HL-60 (cell line): ENCODE results near the gene HTATSF1.

Experiments
- DNase-seq, 2 experiments: peaks; one replicate each; pipeline ENCODE4 v3.0.0-alpha.2; 2010 to 2020; ENCODE audit warnings: low read depth in 1 of 2, low spot score in 1 of 2
- H3K27ac ChIP-seq: fragments of 250-450 bp; sonication (Bioruptor Pico); replicated peaks from 2 replicates; pipeline ENCODE4 v1.5.1; 2020; ENCODE audit warnings: mild to moderate bottlenecking, moderate library complexity
- H3K27me3 ChIP-seq: fragments of 250-450 bp; sonication (Bioruptor Pico); 2 replicates; pipeline ENCODE4 v1.5.1; 2021; ENCODE audit warnings: mild to moderate bottlenecking, moderate library complexity; ENCODE audit not compliant: insufficient read depth, poor library complexity, severe bottlenecking
- H3K4me3 ChIP-seq: replicated peaks from 2 replicates; pipeline ENCODE4 v1.5.1; 2011; ENCODE audit warnings: mild to moderate bottlenecking, control low read depth, low read length; ENCODE audit not compliant: insufficient read depth
- GABPA ChIP-seq: IDR thresholded peaks from 2 replicates; pipeline ENCODE4 v1.6.1; 2012; ENCODE audit warnings: low read depth
- POLR2AphosphoS5 ChIP-seq: IDR thresholded peaks from 2 replicates; pipeline ENCODE4 v1.6.1; 2012; ENCODE audit warnings: low read depth
- SPI1 ChIP-seq: IDR thresholded peaks from 2 replicates; pipeline ENCODE4 v1.6.1; 2012; ENCODE audit warnings: low read depth, mild to moderate bottlenecking, borderline replicate concordance
- TF ChIP-seq, protein P1 (sequence below): IDR thresholded peaks from one replicate; pipeline ENCODE4 v1.5.1; 2011; ENCODE audit warnings: low read length, control low read depth, inconsistent platforms; ENCODE audit not compliant: insufficient read depth
- TF ChIP-seq, protein P2 (sequence below): IDR thresholded peaks from 2 replicates; pipeline ENCODE4 v1.6.1; 2012; ENCODE audit warnings: low read depth; ENCODE audit not compliant: insufficient replicate concordance

HTATSF1 gene

DNA sequence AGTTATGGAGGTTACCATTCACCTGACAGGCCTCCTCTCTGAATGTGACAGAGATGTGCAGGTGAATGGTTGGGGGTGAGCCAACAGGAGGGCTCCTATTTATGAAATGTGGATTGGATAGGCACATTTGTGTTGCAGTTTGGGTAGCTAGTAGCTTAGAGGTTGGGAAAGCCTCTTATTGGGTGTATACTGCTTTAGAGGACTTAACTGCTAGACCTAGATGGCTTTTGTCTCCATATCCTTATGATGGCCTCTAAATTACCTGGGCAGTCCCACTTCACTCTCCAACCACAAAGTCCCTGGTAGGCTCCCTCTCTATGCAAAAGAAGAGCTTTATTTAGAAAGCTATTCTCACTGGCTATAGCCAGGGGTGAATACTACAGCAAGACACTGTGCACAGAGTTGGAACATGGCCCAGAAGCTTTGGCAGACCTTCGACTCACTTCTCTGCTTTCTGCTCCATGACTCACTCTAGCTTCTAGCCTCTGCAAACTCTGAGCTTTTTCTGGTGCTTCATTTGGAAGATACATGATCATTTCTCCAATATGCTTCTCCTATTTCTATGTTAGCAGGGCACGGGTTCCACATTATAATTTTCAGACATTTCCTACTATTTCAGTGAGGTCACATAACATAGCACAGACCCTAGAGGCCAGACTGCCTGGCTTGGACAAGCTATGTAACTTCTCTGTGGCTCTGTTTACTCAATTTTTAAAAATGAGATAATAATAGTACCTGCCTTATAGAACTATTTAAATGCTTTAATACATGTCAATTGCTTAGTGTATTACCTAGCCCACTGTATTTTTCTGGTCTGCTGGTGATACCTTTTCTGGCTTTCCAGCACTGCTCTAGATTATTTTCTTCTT, 28.6 kb downstream of the HTATSF1 start:
- no peak for DNase-seq
- no peaks in the 10 kb centered on the region for H3K27me3 ChIP-seq
- no peak for TF ChIP-seq POLR2AphosphoS5
- TF ChIP-seq GABPA = no peak
- no peak for TF ChIP-seq SPI1
- TF ChIP-seq, protein P1, sequence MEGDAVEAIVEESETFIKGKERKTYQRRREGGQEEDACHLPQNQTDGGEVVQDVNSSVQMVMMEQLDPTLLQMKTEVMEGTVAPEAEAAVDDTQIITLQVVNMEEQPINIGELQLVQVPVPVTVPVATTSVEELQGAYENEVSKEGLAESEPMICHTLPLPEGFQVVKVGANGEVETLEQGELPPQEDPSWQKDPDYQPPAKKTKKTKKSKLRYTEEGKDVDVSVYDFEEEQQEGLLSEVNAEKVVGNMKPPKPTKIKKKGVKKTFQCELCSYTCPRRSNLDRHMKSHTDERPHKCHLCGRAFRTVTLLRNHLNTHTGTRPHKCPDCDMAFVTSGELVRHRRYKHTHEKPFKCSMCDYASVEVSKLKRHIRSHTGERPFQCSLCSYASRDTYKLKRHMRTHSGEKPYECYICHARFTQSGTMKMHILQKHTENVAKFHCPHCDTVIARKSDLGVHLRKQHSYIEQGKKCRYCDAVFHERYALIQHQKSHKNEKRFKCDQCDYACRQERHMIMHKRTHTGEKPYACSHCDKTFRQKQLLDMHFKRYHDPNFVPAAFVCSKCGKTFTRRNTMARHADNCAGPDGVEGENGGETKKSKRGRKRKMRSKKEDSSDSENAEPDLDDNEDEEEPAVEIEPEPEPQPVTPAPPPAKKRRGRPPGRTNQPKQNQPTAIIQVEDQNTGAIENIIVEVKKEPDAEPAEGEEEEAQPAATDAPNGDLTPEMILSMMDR = no peak
- TF ChIP-seq, protein P2, sequence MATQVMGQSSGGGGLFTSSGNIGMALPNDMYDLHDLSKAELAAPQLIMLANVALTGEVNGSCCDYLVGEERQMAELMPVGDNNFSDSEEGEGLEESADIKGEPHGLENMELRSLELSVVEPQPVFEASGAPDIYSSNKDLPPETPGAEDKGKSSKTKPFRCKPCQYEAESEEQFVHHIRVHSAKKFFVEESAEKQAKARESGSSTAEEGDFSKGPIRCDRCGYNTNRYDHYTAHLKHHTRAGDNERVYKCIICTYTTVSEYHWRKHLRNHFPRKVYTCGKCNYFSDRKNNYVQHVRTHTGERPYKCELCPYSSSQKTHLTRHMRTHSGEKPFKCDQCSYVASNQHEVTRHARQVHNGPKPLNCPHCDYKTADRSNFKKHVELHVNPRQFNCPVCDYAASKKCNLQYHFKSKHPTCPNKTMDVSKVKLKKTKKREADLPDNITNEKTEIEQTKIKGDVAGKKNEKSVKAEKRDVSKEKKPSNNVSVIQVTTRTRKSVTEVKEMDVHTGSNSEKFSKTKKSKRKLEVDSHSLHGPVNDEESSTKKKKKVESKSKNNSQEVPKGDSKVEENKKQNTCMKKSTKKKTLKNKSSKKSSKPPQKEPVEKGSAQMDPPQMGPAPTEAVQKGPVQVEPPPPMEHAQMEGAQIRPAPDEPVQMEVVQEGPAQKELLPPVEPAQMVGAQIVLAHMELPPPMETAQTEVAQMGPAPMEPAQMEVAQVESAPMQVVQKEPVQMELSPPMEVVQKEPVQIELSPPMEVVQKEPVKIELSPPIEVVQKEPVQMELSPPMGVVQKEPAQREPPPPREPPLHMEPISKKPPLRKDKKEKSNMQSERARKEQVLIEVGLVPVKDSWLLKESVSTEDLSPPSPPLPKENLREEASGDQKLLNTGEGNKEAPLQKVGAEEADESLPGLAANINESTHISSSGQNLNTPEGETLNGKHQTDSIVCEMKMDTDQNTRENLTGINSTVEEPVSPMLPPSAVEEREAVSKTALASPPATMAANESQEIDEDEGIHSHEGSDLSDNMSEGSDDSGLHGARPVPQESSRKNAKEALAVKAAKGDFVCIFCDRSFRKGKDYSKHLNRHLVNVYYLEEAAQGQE = no peak
- H3K4me3 ChIP-seq = no peak overlapping the region
- H3K27ac ChIP-seq = no peak overlapping the region

DNA sequence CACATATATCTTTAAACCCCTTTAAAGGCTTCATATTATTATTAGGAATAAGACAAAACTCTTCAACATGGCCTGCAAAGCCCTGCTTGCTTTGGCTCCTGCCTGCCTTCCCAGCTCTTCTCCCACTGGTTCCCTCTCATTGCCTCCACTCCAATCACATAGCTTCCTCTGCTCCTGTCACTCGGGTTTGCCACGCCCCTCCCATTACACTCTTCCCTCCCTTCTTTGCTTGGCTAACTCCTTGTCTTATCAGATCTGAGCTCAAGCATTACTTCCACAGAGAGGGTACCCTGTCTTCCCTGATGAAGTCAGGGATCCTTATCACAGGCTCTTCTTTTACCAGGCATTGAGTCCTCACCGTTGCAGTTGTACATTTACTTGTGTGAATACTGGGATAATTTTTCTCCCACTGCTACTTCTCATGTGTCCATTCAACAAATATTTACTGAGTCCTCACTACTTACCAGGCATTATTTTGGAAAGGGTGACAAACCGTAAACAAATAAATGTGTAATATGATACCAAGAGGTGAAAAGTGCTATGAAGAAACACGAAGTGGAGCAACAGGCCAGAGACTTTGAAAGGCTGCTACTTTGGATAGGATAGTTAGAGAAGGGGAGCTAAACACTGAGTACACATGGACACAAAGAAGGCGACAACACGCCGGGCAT, 31.4 kb downstream of the HTATSF1 start:
- H3K27me3 ChIP-seq = no peaks in the 10 kb centered on the region
- H3K4me3 ChIP-seq = no peak overlapping the region
- DNase-seq = no peak
- no peak for TF ChIP-seq GABPA
- TF ChIP-seq SPI1 = no peak
- TF ChIP-seq, protein P2 = no peak
- no peak for TF ChIP-seq POLR2AphosphoS5
- TF ChIP-seq, protein P1 = no peak
- H3K27ac ChIP-seq = no peak overlapping the region

DNA sequence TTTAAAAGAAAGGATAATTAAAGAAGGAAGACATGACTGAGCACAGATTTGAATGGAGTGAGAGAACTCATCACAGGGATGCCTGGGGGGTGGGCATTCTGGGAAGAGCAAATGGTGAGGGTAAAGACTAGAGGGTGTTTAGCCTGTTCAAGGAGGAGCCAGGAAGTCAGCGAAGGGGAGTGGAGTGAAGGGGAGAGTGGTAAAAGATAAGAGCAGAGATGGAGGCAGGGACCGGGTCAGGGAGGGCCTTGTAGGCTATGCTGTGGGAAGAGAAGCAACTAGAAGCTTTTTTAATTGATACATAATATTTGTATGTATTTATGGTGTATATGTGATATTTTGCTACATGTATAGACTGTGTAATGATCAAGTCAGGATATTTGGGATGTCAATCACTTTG, 32.4 kb downstream of the HTATSF1 start:
- no peak for DNase-seq
- H3K27me3 ChIP-seq = no peaks in the 10 kb centered on the region
- H3K27ac ChIP-seq = no peak overlapping the region
- H3K4me3 ChIP-seq = no peak overlapping the region
- TF ChIP-seq POLR2AphosphoS5 (no peak), SPI1 (no peak), GABPA (no peak)
- TF ChIP-seq, protein P2 = no peak
- TF ChIP-seq, protein P1 = no peak
